ENCODE results near the gene HDAC5.
A peak's percentile ranks its signal among the peaks of the same experiment; 100 is the strongest.
"Not testable (repeated sequence)": the region's sequence is repeated elsewhere in the genome, so short reads cannot be mapped to it uniquely, and the experiment has no call there.

The HDAC5 gene

DNA sequence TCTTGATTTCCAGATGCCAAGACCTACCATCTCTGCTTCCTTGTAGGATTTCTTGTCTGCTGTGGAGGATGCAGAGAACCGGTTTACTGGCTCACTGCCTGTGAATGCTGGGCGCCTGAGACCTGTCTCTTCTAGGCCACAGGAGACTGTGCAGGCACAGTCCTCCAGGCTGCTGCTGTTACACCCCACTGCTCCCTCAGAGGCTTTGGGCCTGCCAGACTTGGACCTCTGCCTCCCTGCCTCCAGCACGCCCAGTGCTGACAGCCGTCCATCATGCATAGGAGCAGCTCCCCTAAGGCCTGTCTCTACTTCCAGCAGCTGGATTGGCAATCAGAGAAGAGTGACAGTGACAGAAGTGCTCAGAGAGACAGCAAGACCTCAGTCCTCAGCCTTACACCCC is 24.4 kb upstream of the HDAC5 start:
- TF ChIP-seq, protein P1, sequence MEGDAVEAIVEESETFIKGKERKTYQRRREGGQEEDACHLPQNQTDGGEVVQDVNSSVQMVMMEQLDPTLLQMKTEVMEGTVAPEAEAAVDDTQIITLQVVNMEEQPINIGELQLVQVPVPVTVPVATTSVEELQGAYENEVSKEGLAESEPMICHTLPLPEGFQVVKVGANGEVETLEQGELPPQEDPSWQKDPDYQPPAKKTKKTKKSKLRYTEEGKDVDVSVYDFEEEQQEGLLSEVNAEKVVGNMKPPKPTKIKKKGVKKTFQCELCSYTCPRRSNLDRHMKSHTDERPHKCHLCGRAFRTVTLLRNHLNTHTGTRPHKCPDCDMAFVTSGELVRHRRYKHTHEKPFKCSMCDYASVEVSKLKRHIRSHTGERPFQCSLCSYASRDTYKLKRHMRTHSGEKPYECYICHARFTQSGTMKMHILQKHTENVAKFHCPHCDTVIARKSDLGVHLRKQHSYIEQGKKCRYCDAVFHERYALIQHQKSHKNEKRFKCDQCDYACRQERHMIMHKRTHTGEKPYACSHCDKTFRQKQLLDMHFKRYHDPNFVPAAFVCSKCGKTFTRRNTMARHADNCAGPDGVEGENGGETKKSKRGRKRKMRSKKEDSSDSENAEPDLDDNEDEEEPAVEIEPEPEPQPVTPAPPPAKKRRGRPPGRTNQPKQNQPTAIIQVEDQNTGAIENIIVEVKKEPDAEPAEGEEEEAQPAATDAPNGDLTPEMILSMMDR (IDR thresholded peaks at IDR 0.05; ENCODE audit: low read depth, low read length, missing control alignments): no peak
- no peak for DNase-seq
- no peaks in the 10 kb centered on the region for H3K27me3 ChIP-seq (replicated peaks)
- in situ Hi-C loops (cut with HindIII; ENCODE audit: low pct_ligation_motif_present, low sequenced_read_pairs): no loop called here
- no peaks in the 10 kb centered on the region for H3K36me3 ChIP-seq (replicated peaks)
- H3K27ac ChIP-seq: no peak overlapping the region
- no peak overlapping the region for H3K4me3 ChIP-seq (ENCODE audit: low read depth, low read length)

DNA sequence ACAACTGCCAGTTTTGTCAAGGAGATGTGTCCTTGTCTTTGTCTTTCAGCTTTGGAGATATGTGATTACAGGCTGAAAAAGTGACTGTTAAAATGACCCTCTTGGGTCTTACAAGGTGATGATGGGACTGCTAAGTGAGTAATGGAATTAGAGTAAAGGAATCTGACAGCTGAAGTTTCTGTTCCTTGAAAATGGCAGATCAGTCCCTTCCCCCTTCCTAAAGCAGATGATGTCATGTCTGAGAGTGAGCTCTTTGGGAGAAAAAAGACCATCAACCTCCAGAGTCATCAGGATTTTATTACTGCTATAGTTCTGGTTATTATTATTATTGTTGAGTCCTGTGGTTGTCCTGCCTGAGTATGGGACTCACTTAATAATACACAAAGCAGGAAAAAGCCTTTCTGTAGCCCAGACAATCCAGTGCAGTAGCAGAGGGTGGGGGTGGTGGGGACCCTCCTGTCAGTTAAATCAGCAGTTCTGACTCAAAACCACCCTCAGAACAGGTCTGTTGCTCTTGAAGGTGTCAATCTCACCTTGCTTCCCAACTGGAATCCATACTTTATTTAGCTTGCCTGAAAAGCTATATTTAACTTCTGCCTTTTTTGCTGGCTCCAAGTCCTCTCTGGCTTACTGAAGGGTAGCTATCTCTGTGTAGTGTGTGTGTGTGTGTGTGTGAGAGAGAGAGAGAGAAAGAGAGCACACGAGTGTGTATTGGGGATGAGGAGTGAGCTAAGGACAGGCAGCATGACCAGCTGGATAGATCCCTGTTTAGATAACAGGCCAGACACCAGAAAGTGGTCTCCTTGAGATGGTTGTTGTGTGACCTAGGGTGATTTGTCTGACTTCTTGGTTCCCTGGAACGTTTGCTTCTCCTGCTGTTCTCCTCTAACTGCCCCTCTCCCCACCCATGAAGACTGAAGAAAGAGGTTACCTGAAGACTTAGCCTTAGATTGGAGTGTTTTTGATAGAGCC is 23.2 kb upstream of the HDAC5 start:
- Histone ChIP-seq H3K27ac (no peak overlapping the region), H3K36me3 (replicated peaks) (no peaks in the 10 kb centered on the region), H3K27me3 (replicated peaks) (no peaks in the 10 kb centered on the region), H3K4me3 (ENCODE audit: low read depth, low read length) (no peak overlapping the region)
- in situ Hi-C loops (cut with HindIII; ENCODE audit: low pct_ligation_motif_present, low sequenced_read_pairs): no loop called here
- DNase-seq: no peak
- TF ChIP-seq, protein P1 (IDR thresholded peaks at IDR 0.05; ENCODE audit: low read depth, low read length, missing control alignments): no peak

DNA sequence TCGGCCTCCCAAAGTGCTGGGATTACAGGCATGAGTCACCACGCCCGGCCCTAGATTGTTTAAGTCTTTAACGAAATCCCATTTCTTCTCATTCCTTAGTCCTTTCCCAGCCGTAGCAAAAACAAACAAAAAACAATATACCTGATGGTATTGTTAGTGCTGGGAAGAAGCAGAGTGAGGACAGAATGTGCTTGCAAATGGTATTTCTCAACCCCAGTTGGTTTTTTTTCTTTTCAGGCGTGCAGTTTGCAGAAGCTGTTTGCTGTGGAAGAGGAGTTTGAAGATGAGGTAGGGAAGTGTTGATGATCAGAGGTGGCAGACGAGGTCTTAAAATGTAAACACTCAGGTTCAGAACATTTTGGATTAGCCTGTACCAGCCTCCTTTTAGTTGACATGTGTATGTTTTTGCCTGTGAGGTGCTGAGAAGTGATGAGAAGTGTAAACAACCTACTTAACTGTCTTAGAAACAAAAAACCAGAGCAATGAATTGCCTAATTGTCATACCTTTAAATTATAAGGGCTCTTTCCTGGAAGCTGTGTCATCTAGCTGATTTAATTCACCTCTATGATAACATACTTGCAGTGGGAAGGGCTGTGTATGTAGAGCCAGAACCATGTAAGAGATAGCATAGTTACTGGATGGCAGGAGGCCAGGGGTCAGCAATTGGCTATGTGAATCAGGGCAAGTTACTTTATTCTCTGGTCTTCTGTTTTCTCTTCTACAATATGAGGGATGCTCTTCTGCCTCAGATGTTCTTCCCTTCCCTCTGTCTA is 21.7 kb upstream of the HDAC5 start:
- H3K4me3 ChIP-seq (ENCODE audit: low read depth, low read length): no peak overlapping the region
- H3K27ac ChIP-seq: no peak overlapping the region
- no peaks in the 10 kb centered on the region for H3K27me3 ChIP-seq (replicated peaks)
- TF ChIP-seq, protein P1 (IDR thresholded peaks at IDR 0.05; ENCODE audit: low read depth, low read length, missing control alignments): no peak
- DNase-seq: no peak
- in situ Hi-C loops (cut with HindIII; ENCODE audit: low pct_ligation_motif_present, low sequenced_read_pairs): no loop called here
- H3K36me3 ChIP-seq (replicated peaks): no peaks in the 10 kb centered on the region

DNA sequence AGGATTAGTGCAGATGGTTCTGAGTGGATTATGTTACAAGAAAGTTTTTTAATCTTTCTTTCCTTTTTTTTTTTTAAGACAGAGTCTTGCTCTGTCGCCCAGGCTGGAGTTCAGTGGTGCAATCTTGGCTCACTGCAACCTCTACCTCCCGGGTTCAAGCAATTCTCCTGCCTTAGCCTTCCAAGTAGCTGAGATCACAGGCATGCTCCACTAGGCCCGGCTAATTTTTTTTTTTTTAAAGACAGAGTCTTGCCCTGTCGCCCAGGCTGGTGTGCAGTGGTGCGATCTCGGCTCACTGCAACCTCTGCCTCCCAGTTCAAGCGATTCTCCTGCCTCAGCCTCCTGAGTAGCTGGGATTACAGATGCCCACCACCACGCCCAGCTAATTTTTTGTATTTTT is 20.5 kb upstream of the HDAC5 start:
- H3K27ac ChIP-seq; H3K36me3 ChIP-seq (replicated peaks); H3K27me3 ChIP-seq (replicated peaks); in situ Hi-C loops (cut with HindIII; ENCODE audit: low pct_ligation_motif_present, low sequenced_read_pairs); DNase-seq; H3K4me3 ChIP-seq (ENCODE audit: low read depth, low read length): not testable (repeated sequence)

DNA sequence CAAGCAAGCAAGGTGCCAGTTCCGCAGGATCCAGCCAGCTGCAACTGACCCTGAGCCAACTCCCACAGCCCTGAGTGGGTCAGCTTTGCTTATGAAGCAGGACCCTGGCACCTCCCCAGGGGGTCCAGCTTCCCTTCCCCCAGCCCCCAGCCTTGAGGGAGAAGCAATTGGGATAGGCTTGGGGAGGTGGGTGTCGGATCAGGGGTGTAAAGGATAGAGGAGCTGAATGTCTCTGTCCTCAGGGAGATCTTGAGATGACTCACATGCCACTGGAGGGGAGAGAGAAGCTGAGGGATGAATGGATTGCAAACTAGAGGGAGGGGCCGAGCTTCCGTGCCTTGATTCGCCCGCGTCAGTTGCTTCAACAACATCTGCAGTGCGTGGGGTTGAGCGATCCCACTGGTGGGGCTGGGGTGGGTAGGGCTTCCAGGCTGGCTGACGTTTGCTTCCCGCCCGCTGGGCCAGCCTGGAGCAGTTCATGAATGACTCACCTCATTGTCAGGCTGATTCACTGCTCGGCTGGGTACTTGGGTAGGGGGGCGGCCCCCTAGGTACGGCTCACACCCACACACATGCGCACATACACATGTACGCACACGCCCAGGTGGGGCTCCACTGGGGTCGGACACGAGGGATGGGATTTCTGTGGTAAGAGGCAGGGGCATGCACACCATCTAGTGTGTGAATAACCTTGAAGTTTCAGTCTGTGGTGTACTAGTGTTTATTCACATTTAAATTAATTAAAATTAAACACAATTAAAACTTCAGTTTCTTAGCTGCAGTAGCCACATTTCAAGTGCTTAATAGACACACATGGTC is 14.7 kb upstream of the HDAC5 start:
- DNase-seq: peak; percentile 100
- H3K27me3 ChIP-seq (replicated peaks): no peaks in the 10 kb centered on the region
- peak overlapping the region; percentile 41 for H3K4me3 ChIP-seq (ENCODE audit: low read depth, low read length)
- in situ Hi-C loops (cut with HindIII; ENCODE audit: low pct_ligation_motif_present, low sequenced_read_pairs): no loop called here
- peak overlapping the region; percentile 82 for H3K27ac ChIP-seq
- H3K36me3 ChIP-seq (replicated peaks): no peaks in the 10 kb centered on the region
- TF ChIP-seq, protein P1 (IDR thresholded peaks at IDR 0.05; ENCODE audit: low read depth, low read length, missing control alignments): no peak
